Measurements from ENCODE around the gene POLD4.

DNA sequence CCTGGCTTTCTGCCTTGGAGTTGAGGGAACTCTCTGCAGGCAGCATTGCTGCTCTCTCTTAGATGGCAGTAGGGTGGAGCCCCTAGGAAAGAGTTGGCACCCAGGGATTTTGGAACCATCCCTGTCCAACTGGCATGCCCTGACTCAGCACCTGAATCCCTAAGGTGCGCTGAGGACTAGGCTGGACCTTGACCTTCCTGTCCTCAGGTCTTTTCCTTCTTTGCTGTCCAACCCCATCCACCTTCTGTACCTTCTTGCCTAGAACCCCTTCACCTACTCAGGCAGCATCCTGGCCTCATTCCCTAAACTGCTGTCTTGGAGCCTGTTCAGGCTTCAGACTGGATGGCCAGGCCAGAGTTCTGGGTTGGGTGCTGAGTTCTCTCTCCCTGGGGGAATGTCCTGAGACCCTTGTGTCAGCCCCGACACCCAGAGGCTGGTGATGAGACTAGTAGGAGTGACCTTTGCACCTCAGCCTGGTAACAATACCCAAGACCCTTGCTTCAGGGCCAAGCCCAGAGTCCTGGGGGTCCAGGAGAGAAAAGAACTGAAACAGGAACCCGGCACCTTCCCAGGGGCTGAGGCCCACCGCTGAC lies 2.5 kb upstream of the POLD4 start:
- TF ChIP-seq TAF1 (IDR thresholded peaks at IDR 0.05; ENCODE audit: borderline replicate concordance, insufficient read depth, low read length) (no peak), POLR2AphosphoS5 (IDR thresholded peaks at IDR 0.05; ENCODE audit: low read depth, low read length) (no peak), FOXP2 (optimal IDR thresholded peaks at IDR 0.05; ENCODE audit: borderline replicate concordance, extremely low read depth, extremely low read length, insufficient read depth) (no peak)
- TF ChIP-seq, protein P1, sequence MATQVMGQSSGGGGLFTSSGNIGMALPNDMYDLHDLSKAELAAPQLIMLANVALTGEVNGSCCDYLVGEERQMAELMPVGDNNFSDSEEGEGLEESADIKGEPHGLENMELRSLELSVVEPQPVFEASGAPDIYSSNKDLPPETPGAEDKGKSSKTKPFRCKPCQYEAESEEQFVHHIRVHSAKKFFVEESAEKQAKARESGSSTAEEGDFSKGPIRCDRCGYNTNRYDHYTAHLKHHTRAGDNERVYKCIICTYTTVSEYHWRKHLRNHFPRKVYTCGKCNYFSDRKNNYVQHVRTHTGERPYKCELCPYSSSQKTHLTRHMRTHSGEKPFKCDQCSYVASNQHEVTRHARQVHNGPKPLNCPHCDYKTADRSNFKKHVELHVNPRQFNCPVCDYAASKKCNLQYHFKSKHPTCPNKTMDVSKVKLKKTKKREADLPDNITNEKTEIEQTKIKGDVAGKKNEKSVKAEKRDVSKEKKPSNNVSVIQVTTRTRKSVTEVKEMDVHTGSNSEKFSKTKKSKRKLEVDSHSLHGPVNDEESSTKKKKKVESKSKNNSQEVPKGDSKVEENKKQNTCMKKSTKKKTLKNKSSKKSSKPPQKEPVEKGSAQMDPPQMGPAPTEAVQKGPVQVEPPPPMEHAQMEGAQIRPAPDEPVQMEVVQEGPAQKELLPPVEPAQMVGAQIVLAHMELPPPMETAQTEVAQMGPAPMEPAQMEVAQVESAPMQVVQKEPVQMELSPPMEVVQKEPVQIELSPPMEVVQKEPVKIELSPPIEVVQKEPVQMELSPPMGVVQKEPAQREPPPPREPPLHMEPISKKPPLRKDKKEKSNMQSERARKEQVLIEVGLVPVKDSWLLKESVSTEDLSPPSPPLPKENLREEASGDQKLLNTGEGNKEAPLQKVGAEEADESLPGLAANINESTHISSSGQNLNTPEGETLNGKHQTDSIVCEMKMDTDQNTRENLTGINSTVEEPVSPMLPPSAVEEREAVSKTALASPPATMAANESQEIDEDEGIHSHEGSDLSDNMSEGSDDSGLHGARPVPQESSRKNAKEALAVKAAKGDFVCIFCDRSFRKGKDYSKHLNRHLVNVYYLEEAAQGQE (IDR thresholded peaks at IDR 0.05; ENCODE audit: insufficient read depth in 1 of 2, low read depth in 2 of 2, low read length in 2 of 2) = no peak
